ENCODE results near the gene LBR. TPM values are rescaled to one million over a fixed set of nuclear protein-coding genes. Genes with fewer than 3 reads are reported as not detected.

The LBR gene
- total RNA-seq, 1 donor from 2014 or later = 81.0 TPM

DNA sequence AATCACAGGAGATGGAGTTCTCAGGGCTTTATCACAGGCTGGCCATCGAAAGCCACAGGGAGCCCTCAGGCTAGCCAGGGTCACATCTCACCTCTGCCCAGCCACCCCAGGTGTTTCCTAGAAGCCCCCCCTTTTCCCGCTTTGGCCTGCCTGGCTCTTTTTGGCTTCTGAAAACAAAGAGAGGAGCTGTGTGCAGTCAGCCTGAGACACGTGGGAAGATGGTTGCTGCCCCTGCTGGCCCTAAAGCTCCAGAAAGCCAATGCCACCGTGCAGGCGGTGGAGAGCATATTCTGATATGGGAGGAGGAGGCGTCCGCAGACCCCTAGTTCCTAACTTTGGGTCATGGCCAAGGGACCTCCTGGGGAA, 18.7 kb upstream of the LBR start:
- peak; percentile 44 for DNase-seq (ENCODE audit: low spot score)

DNA sequence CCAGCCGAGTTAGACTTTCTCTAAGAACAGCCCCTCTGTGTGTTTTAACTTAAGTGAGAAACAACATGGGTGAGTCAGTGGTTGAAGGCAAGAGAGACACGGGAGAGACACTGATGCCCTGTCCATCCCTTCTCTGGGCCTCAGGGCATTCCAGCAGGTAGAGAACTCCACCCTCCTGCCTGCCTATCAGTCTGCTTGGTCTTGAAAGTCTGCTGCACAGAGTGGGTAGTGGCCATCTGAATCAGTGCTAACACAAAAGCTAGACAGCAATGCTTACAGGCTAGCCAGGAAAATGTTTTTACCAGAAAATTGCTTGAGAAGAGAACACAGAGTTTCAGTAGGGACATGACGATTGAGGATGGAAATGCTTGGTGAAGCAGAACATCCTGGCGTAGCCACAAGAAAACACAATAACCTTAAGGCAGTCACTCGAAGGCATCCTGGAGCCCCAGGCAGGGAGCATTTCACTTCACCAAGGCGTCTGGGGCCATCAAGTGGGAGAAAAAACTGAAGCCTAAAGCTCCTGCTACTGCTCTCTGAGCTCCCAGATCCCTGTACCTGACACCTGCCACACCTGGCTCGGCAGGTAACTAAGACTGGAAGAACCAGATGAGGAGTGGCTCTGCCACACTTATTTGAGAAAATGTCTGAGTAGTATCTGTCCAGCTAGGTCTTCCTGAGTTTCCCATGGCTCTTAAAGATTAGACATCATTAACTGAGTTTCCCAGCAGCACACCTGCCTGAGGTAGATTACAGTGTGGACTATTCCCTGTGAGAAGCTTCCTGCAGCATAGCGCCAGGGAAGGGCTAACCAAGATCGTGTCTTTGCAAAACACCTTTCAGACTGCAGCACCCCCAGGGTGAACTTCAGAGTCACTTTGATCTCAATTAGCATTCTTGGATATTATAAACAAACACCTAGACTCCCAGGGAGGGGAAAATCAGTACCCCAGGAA, 18.1 kb upstream of the LBR start:
- DNase-seq (ENCODE audit: low spot score) = peak; percentile 59

DNA sequence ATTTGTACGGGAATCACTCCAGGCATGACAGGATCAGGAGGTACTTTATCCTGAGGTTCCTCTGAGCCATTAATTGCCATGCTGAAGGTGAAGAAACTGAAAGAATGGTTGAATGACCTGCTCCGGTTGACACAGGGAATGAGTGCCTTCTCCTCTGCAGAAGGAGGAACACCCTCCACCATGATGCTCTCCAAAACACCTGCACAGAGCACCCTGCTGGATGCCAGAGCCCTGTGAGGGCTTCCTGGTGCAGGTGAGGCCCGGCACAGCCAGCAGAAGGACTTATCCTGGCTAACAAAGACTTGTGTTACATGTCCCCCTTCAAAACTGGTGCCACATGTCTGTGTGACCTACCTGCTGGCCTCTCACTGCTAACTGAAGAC, 14.3 kb upstream of the LBR start:
- no peak for DNase-seq (ENCODE audit: low spot score)

DNA sequence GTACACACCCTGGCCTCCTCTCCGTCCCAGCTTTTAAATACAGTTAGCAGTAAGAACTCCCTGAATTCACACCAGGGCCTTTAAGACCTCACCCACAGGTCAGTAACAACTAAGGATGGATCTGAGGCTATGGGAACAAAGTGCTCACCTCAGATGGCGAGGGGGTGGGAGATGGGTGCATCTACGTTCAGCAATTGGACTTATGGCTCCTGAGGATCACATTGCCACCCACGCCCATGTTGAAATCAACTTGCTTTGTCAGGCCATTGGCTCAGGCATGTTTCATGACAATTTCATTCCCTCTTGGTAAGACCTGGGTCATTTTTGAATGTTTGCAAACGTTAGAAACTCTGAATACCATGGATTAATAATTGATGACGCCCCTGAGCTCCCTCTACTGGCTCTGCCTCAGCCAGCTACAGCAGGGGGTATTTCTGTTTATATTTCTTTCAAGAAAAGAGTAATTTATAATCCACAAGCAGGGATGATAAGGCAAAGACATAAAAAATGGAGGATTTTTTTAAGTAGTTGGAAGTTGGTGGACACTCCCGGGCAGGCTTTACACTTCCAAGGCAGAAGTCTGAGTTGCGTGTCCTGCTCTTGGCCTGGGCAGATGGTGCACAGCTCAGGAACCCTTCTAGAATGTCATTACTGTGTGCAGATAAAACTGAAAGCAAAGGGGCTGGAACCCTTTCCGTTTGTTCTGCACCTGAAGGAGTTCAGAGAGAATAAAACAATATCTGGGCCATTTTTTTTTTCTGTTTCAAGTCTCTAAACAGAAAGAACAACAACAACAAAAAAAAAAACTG, 13.7 kb upstream of the LBR start:
- no peak for DNase-seq (ENCODE audit: low spot score)

DNA sequence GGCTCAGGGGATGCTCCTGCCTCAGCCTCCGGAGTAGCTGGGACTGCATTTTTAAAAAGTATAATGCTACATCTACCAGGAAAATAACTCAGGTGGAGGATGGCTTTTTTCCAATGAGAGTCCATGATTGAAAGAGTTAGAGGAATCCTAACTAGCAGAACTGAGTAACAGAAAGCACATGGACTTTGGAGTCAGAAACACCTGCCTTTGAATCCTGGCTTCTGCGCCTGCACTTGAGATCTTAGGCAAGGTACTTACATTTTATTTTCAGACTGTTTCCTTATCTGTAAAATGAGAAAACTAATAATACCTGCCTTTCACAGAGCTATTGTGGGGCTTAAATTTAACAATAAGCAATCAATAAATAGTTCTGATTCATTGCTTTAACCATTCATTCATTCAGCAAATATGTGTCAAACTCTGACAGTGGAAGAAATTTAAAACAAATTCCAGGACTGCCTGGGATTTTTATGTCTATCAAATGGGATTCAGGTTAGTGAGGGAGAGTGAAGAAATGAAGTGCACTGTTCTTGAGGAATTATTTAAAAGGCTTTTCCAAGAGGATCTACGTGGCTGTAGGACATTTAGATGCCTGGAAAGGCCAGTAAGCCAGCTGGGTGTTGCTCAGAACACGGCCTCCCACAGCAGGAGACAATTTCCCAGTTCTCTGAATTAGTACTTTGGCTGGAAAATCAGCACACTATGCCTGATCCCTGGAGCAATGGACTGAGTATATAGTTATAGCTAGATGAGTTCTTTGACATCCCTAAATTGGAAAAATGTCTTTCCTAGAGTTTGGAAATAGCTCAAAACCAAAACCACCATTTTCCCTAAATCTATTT, 12.8 kb upstream of the LBR start:
- no peak for DNase-seq (ENCODE audit: low spot score)

DNA sequence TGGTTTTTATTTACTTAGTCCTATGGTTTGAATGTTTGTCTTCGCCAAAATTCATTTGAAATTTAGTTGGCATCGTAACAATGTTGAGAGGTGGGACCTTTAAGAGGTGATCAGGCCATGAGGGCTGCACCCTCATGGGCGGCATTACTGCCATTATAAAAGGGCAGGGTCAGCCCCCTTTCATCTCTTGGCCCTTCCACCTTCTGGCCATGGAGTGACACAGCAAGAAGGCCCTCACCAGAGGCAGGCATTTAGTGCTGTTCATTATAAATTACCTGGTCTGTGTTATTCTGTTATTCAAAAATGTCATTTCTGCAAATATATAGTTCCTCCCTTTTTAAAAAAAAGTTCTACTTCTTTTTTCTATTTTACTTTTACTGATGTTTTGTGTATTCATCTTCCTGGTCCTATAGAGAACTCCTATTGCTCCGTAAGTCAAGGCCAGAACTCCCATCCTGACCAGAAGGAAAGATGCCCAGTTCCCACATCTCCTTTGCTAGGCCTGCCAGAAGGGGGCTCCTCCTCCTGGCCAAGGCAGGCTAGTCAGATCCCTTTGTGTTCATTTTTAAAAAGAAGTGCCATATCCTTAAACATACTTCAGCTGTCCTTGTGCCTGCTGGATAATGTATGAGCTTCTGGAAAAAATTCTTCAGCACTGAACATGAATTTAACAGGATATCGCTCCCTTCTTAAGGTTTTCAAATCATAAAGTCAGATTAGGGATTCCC, 10.0 kb upstream of the LBR start:
- DNase-seq (ENCODE audit: low spot score) = no peak

DNA sequence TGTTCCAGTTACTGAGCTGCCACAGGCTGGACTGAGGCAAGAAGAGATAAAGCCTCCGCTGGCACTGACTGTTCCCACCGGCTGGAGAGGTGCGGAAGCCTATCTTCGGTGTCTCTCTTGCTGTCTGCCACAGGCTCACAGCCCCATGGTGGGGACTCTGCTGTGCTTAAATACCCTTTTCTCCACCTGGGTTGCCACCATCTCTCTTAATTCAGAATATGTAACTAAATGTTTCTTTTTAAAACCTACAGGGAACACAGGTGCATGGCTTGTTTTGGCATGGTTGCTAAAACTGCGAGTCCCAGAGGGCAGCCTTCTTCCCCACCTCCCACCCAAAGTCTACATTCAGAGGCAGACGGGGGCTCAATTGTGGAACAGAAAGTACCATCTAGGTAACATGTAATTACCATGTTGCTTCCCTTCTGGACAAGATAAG, 8.1 kb upstream of the LBR start:
- no peak for DNase-seq (ENCODE audit: low spot score)

DNA sequence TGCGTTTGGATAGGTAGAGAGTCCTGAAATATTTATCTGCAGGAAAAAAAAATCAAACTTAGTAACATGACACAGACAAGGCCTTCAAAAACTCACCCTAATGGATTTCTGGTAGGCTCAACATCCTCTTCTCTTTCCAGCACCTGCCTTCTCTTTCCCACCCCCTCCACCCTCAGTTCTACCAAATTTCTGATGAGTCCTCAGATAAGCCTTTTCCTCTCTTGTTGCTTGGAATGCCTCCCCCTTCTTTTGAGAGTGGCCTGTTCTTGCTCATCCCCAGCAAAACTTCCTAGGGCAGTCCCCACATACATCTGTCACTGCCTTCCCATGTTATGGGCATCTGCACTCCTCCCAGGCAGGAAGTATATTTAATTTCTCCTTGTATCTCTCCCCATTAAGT, 7.6 kb upstream of the LBR start:
- DNase-seq (ENCODE audit: low spot score) = no peak

DNA sequence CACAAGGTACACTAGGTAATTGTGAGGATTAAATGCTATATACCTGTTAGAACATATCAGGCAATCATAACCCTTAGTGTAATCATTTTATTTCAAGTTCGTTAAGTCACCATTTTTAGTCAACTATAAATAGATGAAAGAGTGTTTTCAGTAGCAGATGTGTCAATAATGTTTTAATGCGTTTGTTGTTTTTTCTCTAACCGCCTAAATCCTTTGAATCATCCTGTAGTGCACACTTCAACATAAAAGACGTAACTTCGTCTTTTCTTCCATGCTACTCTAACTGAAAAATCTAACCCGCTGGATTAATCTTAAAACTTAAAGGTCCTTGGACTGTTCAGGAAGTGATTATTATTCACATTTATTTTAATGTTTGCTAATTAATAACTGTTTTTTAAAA, 7.2 kb upstream of the LBR start:
- no peak for DNase-seq (ENCODE audit: low spot score)

DNA sequence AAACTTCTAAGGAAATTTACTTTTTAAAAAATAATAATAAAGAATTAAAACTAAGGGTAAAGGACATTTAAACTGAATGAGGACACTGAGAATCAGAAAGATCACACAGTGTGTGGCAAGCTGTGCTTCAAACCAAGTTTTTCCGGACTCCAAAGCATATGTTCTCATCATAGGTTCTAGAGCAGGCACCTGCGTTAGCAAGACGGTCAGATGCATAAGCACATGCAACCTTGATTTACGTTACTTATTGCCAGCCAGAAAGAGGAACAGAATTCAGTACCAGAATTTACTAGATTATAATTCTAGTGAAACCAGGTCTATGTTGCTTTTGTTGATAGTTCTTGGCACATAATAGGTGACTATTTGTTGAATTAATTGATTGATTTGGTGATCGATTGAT, 6.2 kb upstream of the LBR start:
- DNase-seq (ENCODE audit: low spot score) = no peak

DNA sequence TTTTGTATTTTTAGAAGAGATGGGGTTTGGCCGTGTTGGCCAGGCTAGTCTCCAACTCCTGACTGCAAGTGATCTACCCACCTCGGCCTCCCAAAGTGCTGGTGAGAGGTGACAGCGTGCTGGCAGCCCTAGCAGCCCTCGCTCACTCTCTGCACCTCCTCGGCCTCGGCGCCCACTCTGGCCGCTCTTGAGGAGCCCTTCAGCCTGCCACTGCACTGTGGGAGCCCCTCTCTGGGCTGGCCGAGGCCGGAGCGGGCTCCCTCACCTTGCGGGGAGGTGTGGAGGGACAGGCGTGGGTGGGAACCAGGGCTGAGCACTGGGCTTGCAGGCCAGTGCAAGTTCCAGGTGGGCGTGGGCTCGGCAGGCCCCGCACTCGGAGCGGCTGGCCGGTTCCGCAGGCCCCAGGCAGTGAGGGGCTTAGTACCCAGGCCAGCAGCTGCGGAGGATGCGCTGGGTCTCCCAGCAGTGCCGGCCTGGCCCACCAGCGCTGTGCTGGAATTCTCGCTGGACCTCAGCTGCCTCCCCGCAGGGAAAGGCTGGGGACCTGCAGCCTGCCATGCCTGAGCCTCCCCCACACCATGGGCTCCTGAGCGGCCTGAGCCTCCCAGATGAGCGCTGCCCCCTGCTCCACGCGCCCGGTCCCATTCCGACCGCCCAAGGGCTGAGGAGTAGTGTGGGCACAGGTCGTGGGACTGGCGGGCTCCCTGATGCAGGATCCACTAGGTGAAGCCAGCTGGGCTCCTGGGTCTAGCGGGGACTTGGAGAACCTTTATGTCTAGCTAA, 3.4 kb upstream of the LBR start:
- no peak for DNase-seq (ENCODE audit: low spot score)

DNA sequence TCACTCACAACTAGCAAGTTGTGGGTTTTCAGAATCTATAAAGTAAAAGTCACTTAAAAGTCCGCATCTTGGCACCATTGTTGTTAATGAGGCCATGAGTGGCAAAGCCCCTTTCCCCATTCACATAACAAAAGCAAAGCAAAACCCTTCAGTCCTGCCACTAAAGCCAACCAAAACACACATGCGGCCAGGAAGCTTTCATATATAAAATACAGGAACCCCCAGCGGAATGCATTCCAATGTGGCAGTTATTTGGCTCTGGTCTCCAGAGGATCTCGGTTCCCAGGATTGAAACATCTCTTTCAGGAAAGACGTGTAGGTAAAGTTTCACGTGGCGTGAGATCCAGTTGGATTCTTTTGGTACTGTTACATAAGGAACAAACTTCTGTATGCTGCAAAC, 2.5 kb upstream of the LBR start:
- no peak for DNase-seq (ENCODE audit: low spot score)

DNA sequence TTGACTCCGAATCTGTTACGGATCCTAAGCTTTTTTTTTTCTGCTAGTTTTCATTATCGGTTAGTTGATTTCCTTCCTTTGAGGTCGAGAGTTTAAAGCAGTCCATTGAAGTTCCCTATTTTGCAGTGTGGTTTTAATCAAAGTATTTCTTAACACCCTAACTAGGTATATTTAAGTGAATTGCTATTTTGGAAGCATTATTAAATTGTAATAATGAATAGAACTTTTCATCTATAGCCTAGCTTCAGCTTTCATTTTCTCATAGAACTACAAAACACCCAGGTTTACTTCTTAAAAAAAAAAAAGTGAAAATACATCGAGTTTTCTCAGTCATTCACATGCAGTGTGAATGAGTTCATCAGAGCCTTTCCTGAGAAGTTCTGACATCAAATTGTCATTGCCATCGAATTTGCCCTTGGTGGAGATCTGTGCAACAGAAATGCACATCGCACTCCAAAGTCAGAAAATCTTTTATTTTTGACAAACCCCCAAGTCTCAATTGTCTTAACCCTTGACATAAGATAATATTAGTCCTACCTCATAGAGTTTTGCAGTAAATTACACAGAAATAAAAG, 1.1 kb upstream of the LBR start:
- no peak for DNase-seq (ENCODE audit: low spot score)

DNA sequence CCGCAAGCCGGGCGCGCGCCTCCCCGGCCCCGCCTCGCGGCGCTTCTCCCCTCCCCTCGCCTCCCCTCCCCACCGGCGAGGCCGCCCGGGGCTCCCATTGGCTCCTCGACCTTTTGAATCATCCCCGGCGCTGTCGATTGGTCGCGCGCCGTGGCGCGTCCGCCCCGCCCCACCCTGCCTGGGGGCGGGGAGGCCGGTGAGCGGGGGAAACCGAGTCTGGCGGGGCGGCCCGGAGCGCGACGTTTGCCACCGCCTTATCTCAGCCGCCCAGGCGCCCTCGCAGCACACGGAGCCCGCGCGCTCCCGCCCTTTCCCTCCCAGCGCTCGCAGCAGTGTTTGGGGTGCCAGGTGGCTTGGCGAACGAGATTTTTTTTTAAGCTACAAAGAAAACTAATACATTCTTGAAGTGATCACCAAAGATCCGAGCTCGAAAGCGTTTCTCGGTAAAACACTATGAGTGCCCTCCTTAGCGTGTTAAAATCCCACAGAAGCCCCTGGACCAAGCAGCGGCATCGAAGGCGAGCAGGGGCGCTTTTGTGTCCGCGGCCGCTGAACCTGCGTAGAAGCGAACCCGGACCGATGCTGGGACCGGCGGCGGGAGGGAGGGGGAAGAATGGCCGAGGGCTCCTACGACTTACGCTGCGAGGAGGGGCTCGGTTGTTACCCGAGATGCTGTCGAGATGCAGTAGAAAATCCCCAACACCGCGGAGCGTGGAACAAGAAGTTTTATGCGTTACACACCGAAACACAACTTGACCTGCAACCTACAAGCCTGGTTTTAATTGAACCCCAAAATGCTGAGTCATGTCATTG, 436 bp upstream of the LBR start:
- DNase-seq (ENCODE audit: low spot score) = peak; percentile 95

DNA sequence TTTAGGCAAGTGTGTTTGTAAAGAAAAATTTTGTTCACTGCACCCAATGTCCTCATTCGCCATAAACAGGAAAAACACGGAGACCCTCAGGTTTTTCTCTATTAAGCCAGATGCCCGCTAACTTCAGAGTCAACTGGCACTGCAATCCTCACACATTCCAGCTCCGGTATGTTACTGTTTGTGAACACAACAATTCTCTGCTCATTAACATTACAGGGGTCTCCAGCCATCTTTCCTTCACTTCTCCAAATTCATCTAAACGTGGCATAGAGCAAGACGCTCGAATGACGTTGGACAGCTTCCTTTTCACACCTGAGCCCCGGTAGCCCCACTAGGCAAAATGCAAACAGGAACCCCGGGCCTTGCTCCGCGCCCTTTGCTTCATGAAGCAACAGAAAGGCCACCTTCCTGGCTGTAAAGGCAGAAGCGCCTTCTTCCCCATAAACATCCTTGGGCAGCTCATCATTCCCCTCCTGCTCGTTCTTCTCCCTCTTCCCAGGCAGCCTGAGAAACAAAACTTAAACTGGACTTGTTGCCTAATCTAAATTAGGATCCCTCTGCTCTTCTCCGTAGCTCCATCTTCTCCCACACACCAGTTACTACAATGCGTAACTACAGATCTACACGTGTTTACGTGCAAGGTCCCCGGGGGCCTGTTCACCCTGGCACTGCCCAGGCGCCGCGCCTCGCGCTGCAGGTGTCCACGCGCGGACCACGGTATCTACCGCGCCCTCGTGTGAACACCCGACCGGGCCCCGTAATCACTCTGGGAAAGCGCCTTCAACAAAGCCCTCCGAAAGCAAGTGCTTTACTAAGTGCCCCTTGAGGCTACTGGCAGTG, 1.2 kb downstream of the LBR start:
- no peak for DNase-seq (ENCODE audit: low spot score)

DNA sequence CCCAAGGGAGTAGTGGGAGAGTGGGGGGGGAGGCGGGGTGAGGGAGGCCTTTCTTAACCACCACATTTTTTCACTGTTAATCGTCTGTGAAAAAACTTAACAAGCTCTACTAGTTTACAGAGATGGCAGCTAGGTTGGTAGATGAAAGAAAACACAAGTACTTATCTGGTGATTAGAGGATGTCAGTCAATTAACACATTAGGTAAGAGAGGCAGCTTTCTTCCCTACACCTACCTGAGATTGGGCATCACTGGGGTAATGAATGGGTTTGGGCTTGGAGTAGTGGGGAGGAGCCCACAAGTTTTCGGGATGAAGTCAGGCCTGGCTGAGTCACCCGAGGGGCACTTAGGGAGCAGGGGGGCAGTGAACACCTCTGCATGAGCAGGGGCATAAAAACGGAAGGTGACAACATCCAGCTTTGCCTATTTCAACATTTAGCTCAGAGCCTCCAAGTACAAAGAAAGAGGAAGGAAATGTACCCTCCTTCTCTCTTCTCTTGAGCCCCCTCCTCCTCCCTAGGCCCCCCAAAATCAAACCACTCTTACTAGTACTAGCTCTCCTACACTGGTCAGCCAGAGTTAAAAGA, 2.5 kb downstream of the LBR start:
- no peak for DNase-seq (ENCODE audit: low spot score)

DNA sequence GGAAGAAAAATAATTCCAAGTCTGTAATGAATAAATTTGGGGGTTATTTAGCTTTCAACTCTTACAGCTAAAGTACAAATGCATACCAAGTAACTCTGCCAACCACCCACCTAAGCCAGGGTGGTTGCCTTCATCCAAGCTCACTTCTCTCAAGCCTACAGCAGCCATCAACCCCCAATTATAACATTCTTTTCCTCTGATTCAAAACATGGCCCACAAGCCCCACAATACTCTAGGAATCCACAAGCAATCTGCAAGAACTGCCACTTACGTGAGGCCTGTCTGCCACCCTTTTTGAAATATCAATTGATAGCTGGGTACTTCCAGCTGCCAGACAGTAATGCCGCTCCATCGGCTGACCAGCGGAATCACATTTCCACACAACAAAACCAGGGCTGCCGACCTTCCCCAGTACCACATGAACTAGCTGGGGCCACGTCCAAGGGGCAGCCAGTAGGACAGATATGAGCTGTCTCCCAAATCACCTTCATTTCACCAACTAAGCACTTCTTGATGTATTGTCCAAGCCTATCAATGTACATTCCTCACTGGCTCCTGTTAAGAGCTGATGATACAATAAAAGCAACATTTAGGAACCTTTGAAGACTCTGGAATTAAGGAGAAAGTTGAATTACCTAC, 3.2 kb downstream of the LBR start:
- no peak for DNase-seq (ENCODE audit: low spot score)

DNA sequence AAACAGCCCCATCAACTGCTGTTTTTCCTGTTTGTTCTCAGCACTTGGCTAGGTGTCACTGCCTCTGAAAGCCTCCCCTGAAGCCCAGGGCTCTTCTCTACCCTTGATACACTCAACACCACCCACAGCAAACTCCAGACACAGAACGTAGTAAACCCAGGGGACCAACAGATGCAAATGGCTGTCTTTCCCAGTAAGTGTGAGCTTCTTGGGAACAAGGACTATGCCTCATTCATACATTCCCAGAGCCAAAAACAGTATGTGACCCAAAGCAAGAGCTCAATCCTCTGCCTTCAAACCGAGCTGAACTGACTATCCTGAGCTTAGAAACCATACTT, 4.4 kb downstream of the LBR start:
- DNase-seq (ENCODE audit: low spot score) = no peak

Data from ureter (tissue), 1 donor.